Stomach (tissue), 4 donors: Measurements from ENCODE around the gene PRR14L.

ENCODE experiments used
- CTCF ChIP-seq, 7 experiments: fragments of 450-650 bp in 4 of 7; fragments of 200-600 bp in 3 of 7; sonication (generic) in 3 of 7; IDR thresholded peaks; one replicate each; pipeline ENCODE4 v1.5.1; 2016 to 2019; ENCODE audit warnings: antibody characterized with exemption in 7 of 7, control low read depth in 2 of 7, mild to moderate bottlenecking in 1 of 7
- EP300 ChIP-seq: sonication (generic); formaldehyde crosslinking; IDR thresholded peaks from one replicate; pipeline ENCODE4 v1.6.1; 2017; ENCODE audit warnings: antibody characterized with exemption
- POLR2A ChIP-seq, 4 donors: fragments of 450-650 bp; IDR thresholded peaks; one replicate each; pipeline ENCODE4 v1.6.1; 2016; ENCODE audit warnings: antibody characterized with exemption in 4 of 4, control low read depth in 2 of 4, mild to moderate bottlenecking in 1 of 4, moderate library complexity in 1 of 4
- POLR2AphosphoS5 ChIP-seq, 3 donors: sonication (generic); formaldehyde crosslinking; IDR thresholded peaks; one replicate each; pipeline ENCODE4 v1.6.1; 2016; ENCODE audit warnings: antibody characterized with exemption in 3 of 3

- TF ChIP-seq POLR2A (IDR thresholded peaks at IDR 0.05) = no peak
- TF ChIP-seq CTCF (IDR thresholded peaks at IDR 0.05) = no peak
- TF ChIP-seq POLR2AphosphoS5 (IDR thresholded peaks at IDR 0.05) = no peak
- TF ChIP-seq EP300 = no peak
Measured at GRCh38 chr22:31678748-31679147, 71.2 kb downstream of the PRR14L start.
